Kidney (tissue), 14 donors: ENCODE data around the gene RAD51B. TPM values are rescaled to one million over a fixed set of nuclear protein-coding genes. Genes with fewer than 3 reads are reported as not detected.

Experiments used
- DNase-seq, 5 donors: peaks; one replicate each; pipeline ENCODE4 v3.0.0-alpha.2; 2013 to 2020
- FAIRE-seq: peaks from 2 replicates; lab custom pipeline; 2012; peaks lifted over from hg19 to GRCh38; lab: Jason Lieb, UNC
- H3K27ac ChIP-seq, 2 donors: one replicate each; pipeline ENCODE4 v1.7.0; 2013; ENCODE audit warnings: low read depth in 2 of 2, low read length in 2 of 2, inconsistent platforms in 1 of 2
- H3K27me3 ChIP-seq: one replicate; pipeline ENCODE4 v1.7.1; 2013; ENCODE audit warnings: low read length, inconsistent platforms; ENCODE audit not compliant: control insufficient read depth, insufficient read depth
- H3K36me3 ChIP-seq, 3 donors: one replicate each; pipeline versions ENCODE4 v1.7.0 to v1.7.1; 2013; ENCODE audit warnings: low read length in 3 of 3, control low read depth in 1 of 3, inconsistent platforms in 1 of 3; ENCODE audit not compliant: insufficient read depth in 3 of 3, control insufficient read depth in 2 of 3
- H3K4me1 ChIP-seq, 3 donors: one replicate each; pipeline versions ENCODE4 v1.7.0 to v1.7.1; 2013; ENCODE audit warnings: low read length in 3 of 3, inconsistent platforms in 1 of 3, low read depth in 1 of 3; ENCODE audit not compliant: control insufficient read depth in 2 of 3, insufficient read depth in 2 of 3
- H3K4me3 ChIP-seq, 3 donors: one replicate each; pipeline versions ENCODE4 v1.7.0 to v1.8.1; 2013; ENCODE audit warnings: low read length in 3 of 3, control low read depth in 1 of 3, inconsistent platforms in 1 of 3
- H3K9ac ChIP-seq, 3 donors: one replicate each; pipeline versions ENCODE4 v1.7.0 to v1.7.1; 2013; ENCODE audit warnings: low read length in 3 of 3, control low read depth in 1 of 3, inconsistent platforms in 1 of 3
- H3K9me3 ChIP-seq, 3 donors: one replicate each; pipeline versions ENCODE4 v1.7.0 to v1.7.1; 2013; ENCODE audit warnings: low read length in 3 of 3, control low read depth in 1 of 3, inconsistent platforms in 1 of 3; ENCODE audit not compliant: control insufficient read depth in 2 of 3, insufficient read depth in 1 of 3
- CTCF ChIP-seq: IDR thresholded peaks from 3 replicates; pipeline ENCODE4 v1.5.1; 2012; ENCODE audit warnings: mild to moderate bottlenecking, moderate library complexity, borderline replicate concordance; ENCODE audit not compliant: insufficient read depth; ENCODE audit errors: extremely low read depth
- intact Hi-C: fragments of 100-400 bp; cut with DNase I; formaldehyde crosslinking; loops from one replicate; pipeline ENCODE4 v1.11.1; 2022
- polyA plus RNA-seq: library from polyadenylated mRNA; stranded (reverse); fragments of 350-450 nt; fragmentation: Illumina TruSeq; extraction: RNeasy Lipid Tissue Mini Kit (QIAGEN cat#74804); gene quantifications from one replicate; pipeline ENCODE4 v1.2.3, GENCODE V29; 2014; ENCODE audit warnings: low read depth, low replicate concordance; ENCODE audit not compliant: insufficient read depth
- total RNA-seq: library from RNA; stranded (reverse); fragmentation: NEBNext Ultra II Directional; extraction: Animal tissue kit (Norgen Biotek cat#: 25700); gene quantifications from one replicate; pipeline ENCODE4 v1.2.1, GENCODE V29; 2021
- donor health status: control.
- donor health status: control.
- donor health status: control.
- donor health status: control.
- donor health status: control.
- donor health status: DM: yes; HTN: yes; CAD: no.
- donor health status: Normal renal cell carcinoma (clear cell type).

RAD51B gene
- total and polyA plus RNA-seq, 2 donors from 2014 or later: 6.9 to 18.0 TPM

GRCh38 chr14:68748260-68748659 is 928.7 kb downstream of the RAD51B start:
- Histone ChIP-seq H3K27me3 (no peaks in the 10 kb centered on the region), H3K4me3 (no peak overlapping the region), H3K4me1 (peaks cover 0 to 13% (median 8%) of the 10 kb centered on the region in 3 donors), H3K9me3 (no peaks in the 10 kb centered on the region), H3K27ac (no peak overlapping the region), H3K36me3 (no peaks in the 10 kb centered on the region), H3K9ac (no peak overlapping the region)
- no peak for DNase-seq
- intact Hi-C loops: no loop called here
- no peak for FAIRE-seq
- TF ChIP-seq CTCF: no peak

- Histone ChIP-seq H3K9ac (no peak overlapping the region), H3K9me3 (no peaks in the 10 kb centered on the region)
- FAIRE-seq: no peak
Observed at GRCh38 chr14:68748691-68749090, 929.1 kb downstream of the RAD51B start.

GRCh38 chr14:68749487-68750475 is 930.2 kb downstream of the RAD51B start:
- H3K9me3 ChIP-seq: no peaks in the 10 kb centered on the region
- no peaks in the 10 kb centered on the region for H3K27me3 ChIP-seq
- H3K4me3 ChIP-seq: no peak overlapping the region
- H3K9ac ChIP-seq: no peak overlapping the region
- TF ChIP-seq CTCF: no peak
- peak in 1 of 5 donors; percentile 61 for DNase-seq
- no peaks in the 10 kb centered on the region for H3K36me3 ChIP-seq
- intact Hi-C loops: no loop called here
- FAIRE-seq: no peak
- peaks cover 0 to 13% (median 8%) of the 10 kb centered on the region in 3 donors for H3K4me1 ChIP-seq
- H3K27ac ChIP-seq: no peak overlapping the region

More at GRCh38 chr14:68748691-68749090, 929.1 kb downstream of the RAD51B start:
- no peak overlapping the region for H3K27ac ChIP-seq
- H3K27me3 ChIP-seq: no peaks in the 10 kb centered on the region
- H3K36me3 ChIP-seq: no peaks in the 10 kb centered on the region
- H3K4me1 ChIP-seq: peaks cover 0 to 13% (median 8%) of the 10 kb centered on the region in 3 donors
- no peak for DNase-seq
- H3K4me3 ChIP-seq: no peak overlapping the region
- TF ChIP-seq CTCF: no peak
- intact Hi-C loops: no loop called here
